T-cell (primary cell): ENCODE measurements around the gene RNASET2. TPM values are rescaled to one million over a fixed set of nuclear protein-coding genes. Genes with fewer than 3 reads are reported as not detected.
A peak's percentile ranks its signal among the peaks of the same experiment; 100 is the strongest.

Experiments used
- ATAC-seq, 4 experiments: fragments of 200-7000 bp in 3 of 4; fragments of 150-1000 bp in 1 of 4; cut with Tn5 transposase; replicated peaks in 1 of 4; 1 replicate in 3 of 4; 2 replicates in 1 of 4; pipeline ENCODE4 v1.10.0; 2021; ENCODE audit warnings: moderate library complexity in 3 of 4, mild to moderate bottlenecking in 2 of 4, moderate number of reproducible peaks in 1 of 4
- CTCF ChIA-PET, 2 donors: fragments of 300-600 bp; sonication (Branson Sonifier 250); formaldehyde crosslinking; loops; one replicate each; lab custom pipeline; 2022; ENCODE audit warnings: antibody characterized with exemption in 2 of 2; lab: Charles Lee
- POLR2A ChIA-PET, 2 donors: fragments of 300-600 bp; sonication (Branson Sonifier 250); formaldehyde crosslinking; loops; one replicate each; lab custom pipeline; 2022; ENCODE audit warnings: antibody characterized with exemption in 2 of 2; lab: Charles Lee
- DNase-seq, 35 experiments: peaks; one replicate each; pipeline versions ENCODE4 v3.0.0 to v3.0.0-alpha.2; 2013 to 2023
- H3K27ac ChIP-seq: one replicate; pipeline ENCODE4 v1.5.1; 2013; ENCODE audit warnings: low read length
- H3K27me3 ChIP-seq, 2 experiments: replicated peaks in 1 of 2; 1 replicate in 1 of 2; 2 replicates in 1 of 2; pipeline versions ENCODE4 v1.6.1 to v1.7.0; 2013; ENCODE audit warnings: low read length in 1 of 2, mixed read lengths in 1 of 2; ENCODE audit not compliant: control insufficient read depth in 2 of 2, insufficient read depth in 2 of 2; ENCODE audit errors: extremely low read depth in 1 of 2
- H3K36me3 ChIP-seq, 2 donors: 1 replicate in 1 of 2; 2 replicates in 1 of 2; pipeline versions ENCODE4 v1.6.1 to v1.7.0; 2013; ENCODE audit warnings: low read length in 1 of 2; ENCODE audit not compliant: control insufficient read depth in 2 of 2, insufficient read depth in 1 of 2; ENCODE audit errors: extremely low read depth in 1 of 2
- H3K4me1 ChIP-seq, 2 experiments: 1 replicate in 1 of 2; 2 replicates in 1 of 2; pipeline versions ENCODE4 v1.6.1 to v1.7.0; 2013; ENCODE audit warnings: low read length in 2 of 2, mixed read lengths in 1 of 2; ENCODE audit not compliant: insufficient read depth in 2 of 2, control insufficient read depth in 1 of 2; ENCODE audit errors: extremely low read depth in 1 of 2
- H3K4me3 ChIP-seq, 2 donors: 1 replicate in 1 of 2; 2 replicates in 1 of 2; pipeline versions ENCODE4 v1.5.1 to v1.7.0; 2013; ENCODE audit warnings: mild to moderate bottlenecking in 2 of 2, low read length in 1 of 2, moderate library complexity in 1 of 2; ENCODE audit not compliant: control insufficient read depth in 1 of 2; ENCODE audit errors: extremely low read depth in 1 of 2
- H3K9me3 ChIP-seq: 2 replicates; pipeline ENCODE4 v1.7.0; 2013
- H3K27ac Mint-ChIP-seq, 2 donors: one replicate each; pipeline ENCODE4 v1.8.0; 2020 to 2021; ENCODE audit warnings: mild to moderate bottlenecking in 2 of 2, mixed read lengths in 2 of 2
- H3K27me3 Mint-ChIP-seq, 2 donors: one replicate each; pipeline ENCODE4 v1.8.0; 2021 to 2022; ENCODE audit warnings: mixed read lengths in 2 of 2
- H3K36me3 Mint-ChIP-seq: one replicate; pipeline ENCODE4 v1.8.0; 2021; ENCODE audit warnings: mixed read lengths
- H3K4me1 Mint-ChIP-seq, 3 donors: one replicate each; pipeline ENCODE4 v1.8.0; 2020 to 2022; ENCODE audit warnings: mixed read lengths in 3 of 3, mild to moderate bottlenecking in 1 of 3
- H3K4me3 Mint-ChIP-seq, 3 donors: one replicate each; pipeline ENCODE4 v1.8.0; 2020 to 2022; ENCODE audit warnings: mild to moderate bottlenecking in 3 of 3, mixed read lengths in 3 of 3, moderate library complexity in 3 of 3
- H3K9me3 Mint-ChIP-seq, 3 donors: one replicate each; pipeline ENCODE4 v1.8.0; 2020 to 2022; ENCODE audit warnings: mixed read lengths in 3 of 3
- WGBS: methylation state at CpG from one replicate; pipeline ENCODE4 v1.1.5; 2013; ENCODE audit warnings: missing lambda C conversion rate; ENCODE audit not compliant: insufficient coverage; 5-methylcytosine and 5-hydroxymethylcytosine counted together
- total RNA-seq, 35 experiments: library from RNA in 6 of 35; stranded (reverse) in 6 of 35; fragments of 120-200 nt in 1 of 35; gene quantifications; one replicate each; pipeline versions ENCODE4 v1.2.1 to v1.2.4 and lab custom pipeline; 2013 to 2026

The RNASET2 gene
- total RNA-seq, 5 donors from 2014 or later (not counting 1 experiment from before 2014, with no cell fraction given): 121 to 275 (median 252) TPM

GRCh38 chr6:166939345-166939744 is 17.0 kb downstream of the RNASET2 start:
- H3K27me3 ChIP-seq: no peaks in the 10 kb centered on the region
- no peaks in the 10 kb centered on the region for H3K27me3 Mint-ChIP-seq
- peaks cover 7 to 77% of the 10 kb centered on the region in 2 donors for H3K36me3 ChIP-seq
- H3K36me3 Mint-ChIP-seq: peaks cover 51% of the 10 kb centered on the region
- no peaks in the 10 kb centered on the region for H3K9me3 Mint-ChIP-seq
- ATAC-seq (no peak), DNase-seq (no peak)
- H3K9me3 ChIP-seq: no peaks in the 10 kb centered on the region
- no CpG with 5 or more reads among the region's 4 CpGs for whole genome bisulfite sequencing
- H3K27ac Mint-ChIP-seq: peak overlapping the region; percentile 25 to 49
- no peak overlapping the region for H3K4me3 Mint-ChIP-seq
- POLR2A ChIA-PET: interaction anchor here in 1 of 2 donors (0.8 kb wide), 1 partner anchor 15 kb away, joined by 3 read pairs; no protein-coding TSS in a partner anchor
- H3K4me1 ChIP-seq: peaks cover 5 to 33% of the 10 kb centered on the region in 2 experiments
- H3K4me3 ChIP-seq: no peak overlapping the region
- H3K4me1 Mint-ChIP-seq: peaks cover 22 to 64% (median 60%) of the 10 kb centered on the region in 3 donors
- CTCF ChIA-PET: no interaction called here
- no peak overlapping the region for H3K27ac ChIP-seq

- WGBS: 100% methylated on average over 4 of the region's 8 CpGs
- ATAC-seq (no peak), DNase-seq (no peak)
- Histone ChIP-seq H3K9me3 (no peaks in the 10 kb centered on the region), H3K4me1 (peaks cover 5 to 33% of the 10 kb centered on the region in 2 experiments), H3K27me3 (no peaks in the 10 kb centered on the region), H3K27ac (no peak overlapping the region), H3K4me3 (no peak overlapping the region), H3K36me3 (peaks cover 7 to 80% of the 10 kb centered on the region in 2 donors)
- POLR2A ChIA-PET: interaction anchor here in 1 of 2 donors (1.6 kb wide), 1 partner anchor 18 kb away, joined by 3 read pairs; the partner anchor contains the start of gene RNASET2
- Mint-ChIP-seq H3K27ac (no peak overlapping the region), H3K27me3 (no peaks in the 10 kb centered on the region), H3K9me3 (no peaks in the 10 kb centered on the region), H3K36me3 (peaks cover 56% of the 10 kb centered on the region), H3K4me1 (peaks cover 22 to 65% (median 63%) of the 10 kb centered on the region in 3 donors), H3K4me3 (no peak overlapping the region)
- CTCF ChIA-PET: no interaction called here
Observed at GRCh38 chr6:166938704-166939103, 17.6 kb downstream of the RNASET2 start.

- H3K27ac ChIP-seq: no peak overlapping the region
- H3K4me3 Mint-ChIP-seq: no peak overlapping the region
- no peaks in the 10 kb centered on the region for H3K9me3 ChIP-seq
- 95% methylated on average over 11 of the region's 12 CpGs for WGBS
- no peak for ATAC-seq
- no peak overlapping the region for H3K4me3 ChIP-seq
- CTCF ChIA-PET: interaction anchor here (0.6 to 2.2 kb wide), 3 partner anchors 11 to 51 kb away, joined by 4 to 13 read pairs (median 10); no protein-coding TSS in a partner anchor
- H3K36me3 ChIP-seq: peaks cover 7 to 81% of the 10 kb centered on the region in 2 donors
- H3K27me3 ChIP-seq: no peaks in the 10 kb centered on the region
- no peaks in the 10 kb centered on the region for H3K27me3 Mint-ChIP-seq
- peaks cover 55% of the 10 kb centered on the region for H3K36me3 Mint-ChIP-seq
- peaks cover 5 to 33% of the 10 kb centered on the region in 2 experiments for H3K4me1 ChIP-seq
- H3K4me1 Mint-ChIP-seq: peaks cover 17 to 62% (median 61%) of the 10 kb centered on the region in 3 donors
- POLR2A ChIA-PET: interaction anchor here in 1 of 2 donors (0.8 to 1.6 kb wide), 3 partner anchors 15 to 46 kb away, joined by 3 read pairs; partner anchors contain the start of gene RNASET2
- no peak overlapping the region for H3K27ac Mint-ChIP-seq
- DNase-seq: no peak
- H3K9me3 Mint-ChIP-seq: no peaks in the 10 kb centered on the region
Observed at GRCh38 chr6:166938150-166938549, 18.2 kb downstream of the RNASET2 start.

- CTCF ChIA-PET: interaction anchor here (0.6 to 2.2 kb wide), 3 partner anchors 11 to 52 kb away, joined by 4 to 13 read pairs (median 10); no protein-coding TSS in a partner anchor
- peaks cover 55% of the 10 kb centered on the region for H3K36me3 Mint-ChIP-seq
- DNase-seq (no peak), ATAC-seq (no peak)
- H3K4me1 Mint-ChIP-seq: peaks cover 13 to 62% (median 60%) of the 10 kb centered on the region in 3 donors
- Histone ChIP-seq H3K36me3 (peaks cover 7 to 82% of the 10 kb centered on the region in 2 donors), H3K27me3 (no peaks in the 10 kb centered on the region), H3K4me3 (no peak overlapping the region), H3K4me1 (peaks cover 5 to 31% of the 10 kb centered on the region in 2 experiments), H3K9me3 (no peaks in the 10 kb centered on the region), H3K27ac (no peak overlapping the region)
- no peaks in the 10 kb centered on the region for H3K27me3 Mint-ChIP-seq
- no peak overlapping the region for H3K4me3 Mint-ChIP-seq
- POLR2A ChIA-PET: interaction anchor here in 1 of 2 donors (0.8 to 1.6 kb wide), 3 partner anchors 16 to 47 kb away, joined by 3 read pairs; partner anchors contain the start of gene RNASET2
- WGBS: 100% methylated on average over 1 of the region's 8 CpGs
- H3K27ac Mint-ChIP-seq: peak overlapping the region in 1 of 2 donors; percentile 73
- H3K9me3 Mint-ChIP-seq: no peaks in the 10 kb centered on the region
Observed at GRCh38 chr6:166937746-166938145, 18.6 kb downstream of the RNASET2 start.

GRCh38 chr6:166936079-166936787 is 20.1 kb downstream of the RNASET2 start:
- WGBS: 79% methylated on average over 5 of the region's 8 CpGs
- no peak overlapping the region for H3K4me3 ChIP-seq
- Mint-ChIP-seq H3K4me3 (no peak overlapping the region), H3K36me3 (peaks cover 63% of the 10 kb centered on the region), H3K9me3 (no peaks in the 10 kb centered on the region), H3K27me3 (no peaks in the 10 kb centered on the region), H3K4me1 (peaks cover 14 to 64% (median 62%) of the 10 kb centered on the region in 3 donors), H3K27ac (peak overlapping the region; percentile 78 to 82)
- H3K4me1 ChIP-seq: peaks cover 5 to 33% of the 10 kb centered on the region in 2 experiments
- DNase-seq: peak in 5 of 35 experiments; percentile 26 to 52 (median 30)
- peak; percentile 38 to 81 (median 72) for ATAC-seq
- ChIA-PET CTCF (interaction anchor here (0.8 to 2.2 kb wide), 3 partner anchors 18 to 53 kb away, joined by 3 to 10 read pairs (median 4); no protein-coding TSS in a partner anchor), POLR2A (interaction anchor here in 1 of 2 donors (0.7 to 1.5 kb wide), 3 partner anchors 17 to 67 kb away, joined by 3 to 4 read pairs (median 3); no protein-coding TSS in a partner anchor)
- no peaks in the 10 kb centered on the region for H3K27me3 ChIP-seq
- H3K9me3 ChIP-seq: no peaks in the 10 kb centered on the region
- peaks cover 7 to 85% of the 10 kb centered on the region in 2 donors for H3K36me3 ChIP-seq
- no peak overlapping the region for H3K27ac ChIP-seq

- Mint-ChIP-seq H3K9me3 (no peaks in the 10 kb centered on the region), H3K4me1 (peaks cover 16 to 67% (median 63%) of the 10 kb centered on the region in 3 donors)
- POLR2A ChIA-PET: interaction anchor here (0.5 to 1.4 kb wide), 4 partner anchors 17 to 24 kb away, joined by 4 to 11 read pairs (median 4); partner anchors contain the start of gene RNASET2 (in 1 of the 2)
Observed at GRCh38 chr6:166935353-166935752, 21.0 kb downstream of the RNASET2 start.

More at GRCh38 chr6:166935353-166935752, 21.0 kb downstream of the RNASET2 start:
- ATAC-seq (peak; percentile 63 to 75 (median 68)), DNase-seq (peak in 22 of 35 experiments; percentile 32 to 73 (median 48))
- CTCF ChIA-PET: interaction anchor here (0.6 to 1.7 kb wide), 5 partner anchors 13 to 54 kb away, joined by 3 to 10 read pairs (median 3); partner anchors contain the start of gene RNASET2 (in 1 of the 2)
- 75% methylated on average over 1 of the region's 7 CpGs for WGBS
- H3K4me3 Mint-ChIP-seq: no peak overlapping the region
- no peak overlapping the region for H3K27ac ChIP-seq
- H3K36me3 ChIP-seq: peaks cover 11 to 87% of the 10 kb centered on the region in 2 donors
- peaks cover 64% of the 10 kb centered on the region for H3K36me3 Mint-ChIP-seq
- peaks cover 5 to 31% of the 10 kb centered on the region in 2 experiments for H3K4me1 ChIP-seq
- H3K27me3 ChIP-seq: no peaks in the 10 kb centered on the region
- peak overlapping the region; percentile 74 to 77 for H3K27ac Mint-ChIP-seq
- H3K9me3 ChIP-seq: no peaks in the 10 kb centered on the region
- no peaks in the 10 kb centered on the region for H3K27me3 Mint-ChIP-seq
- no peak overlapping the region for H3K4me3 ChIP-seq
